Endothelial cell of umbilical vein (primary cell): ENCODE measurements around the gene CDS2.
A peak's percentile ranks its signal among the peaks of the same experiment; 100 is the strongest.

Experiments
- CTCF ChIP-seq, 2 donors: IDR thresholded peaks; 1 replicate in 1 of 2; 2 replicates in 1 of 2; pipeline ENCODE4 v1.5.1; 2011; ENCODE audit warnings: low read length in 2 of 2, mild to moderate bottlenecking in 2 of 2, moderate library complexity in 2 of 2, control low read depth in 1 of 2, inconsistent platforms in 1 of 2, low read depth in 1 of 2; ENCODE audit not compliant: insufficient read depth in 1 of 2; ENCODE audit errors: extremely low read depth in 1 of 2
- EZH2 ChIP-seq: IDR thresholded peaks from 2 replicates; pipeline ENCODE4 v1.6.1; 2012; ENCODE audit warnings: borderline replicate concordance, low read depth, mild to moderate bottlenecking, moderate library complexity, low read length, inconsistent platforms; ENCODE audit not compliant: severe bottlenecking
- GATA2 ChIP-seq: IDR thresholded peaks from 2 replicates; pipeline ENCODE4 v1.7.0; 2011; ENCODE audit warnings: low read depth, mild to moderate bottlenecking, moderate library complexity, mixed read lengths, low read length; ENCODE audit not compliant: insufficient read length, insufficient read depth
- JUN ChIP-seq: IDR thresholded peaks from 2 replicates; pipeline ENCODE4 v1.6.1; 2011; ENCODE audit warnings: borderline replicate concordance, low read depth; ENCODE audit not compliant: insufficient read length, insufficient read depth
- MAX ChIP-seq: IDR thresholded peaks from 2 replicates; pipeline ENCODE4 v1.6.1; 2011; ENCODE audit not compliant: insufficient read depth, insufficient read length
- POLR2A ChIP-seq: IDR thresholded peaks from 2 replicates; pipeline ENCODE4 v1.6.1; 2012; ENCODE audit warnings: low read depth, mild to moderate bottlenecking, control low read depth, low read length

GRCh38 chr20:5191829-5192569 lies 65.2 kb downstream of the CDS2 start:
- TF ChIP-seq EZH2: no peak
- peak; percentile 59 to 64 for TF ChIP-seq CTCF (IDR thresholded peaks at IDR 0.05; ENCODE audit: extremely low read depth in 1 of 2, insufficient read depth in 1 of 2, low read depth in 1 of 2, low read length in 2 of 2)
- TF ChIP-seq JUN: no peak
- no peak for TF ChIP-seq MAX
- TF ChIP-seq GATA2: no peak
- no peak for TF ChIP-seq POLR2A
